Neural cell (in vitro differentiated cells): ENCODE measurements around the gene RNF128. TPM values are rescaled to one million over a fixed set of nuclear protein-coding genes. Genes with fewer than 3 reads are reported as not detected.

Experiments used
- H2AFZ ChIP-seq: fragments of 200-600, 300-800 bp; sonication (generic), shearing (Covaris generic); 2 replicates; pipeline ENCODE4 v1.6.0; 2014; ENCODE audit warnings: low read depth, mild to moderate bottlenecking, antibody characterized with exemption, low read length, moderate library complexity
- H3F3A ChIP-seq: fragments of 200-600 bp; shearing (Covaris generic); 2 replicates; pipeline ENCODE4 v1.6.1; 2016; ENCODE audit warnings: mild to moderate bottlenecking, moderate library complexity, mixed read lengths, antibody characterized with exemption, low read length; ENCODE audit not compliant: insufficient read depth, poor library complexity, severe bottlenecking
- H3K27ac ChIP-seq: fragments of 200-600, 300-800 bp; sonication (generic), shearing (Covaris generic); 2 replicates; pipeline ENCODE4 v1.5.1; 2014; ENCODE audit warnings: mild to moderate bottlenecking, low read length, moderate library complexity
- H3K27me3 ChIP-seq: fragments of 300-800, 200-600 bp; sonication (generic), shearing (Covaris generic); 2 replicates; pipeline ENCODE4 v1.6.0; 2014; ENCODE audit warnings: mild to moderate bottlenecking, low read depth, low read length, moderate library complexity; ENCODE audit not compliant: insufficient read depth
- H3K36me3 ChIP-seq: fragments of 300-800, 200-600 bp; sonication (generic), shearing (Covaris generic); 2 replicates; pipeline ENCODE4 v1.5.1; 2014; ENCODE audit warnings: mild to moderate bottlenecking, antibody characterized with exemption, low read length, moderate library complexity; ENCODE audit not compliant: insufficient read depth
- H3K4me2 ChIP-seq: fragments of 300-800, 200-600 bp; sonication (generic), shearing (Covaris generic); 2 replicates; pipeline ENCODE4 v1.6.0; 2014; ENCODE audit warnings: mild to moderate bottlenecking, low read length
- H3K4me3 ChIP-seq: fragments of 300-800, 200-600 bp; sonication (generic), shearing (Covaris generic); 2 replicates; pipeline ENCODE4 v1.5.1; 2014; ENCODE audit warnings: mild to moderate bottlenecking, low read length, moderate library complexity
- H3K79me2 ChIP-seq: fragments of 200-600 bp; shearing (Covaris generic); replicated peaks from 2 replicates; pipeline ENCODE4 v1.6.0; 2014; ENCODE audit warnings: mild to moderate bottlenecking, low read length, moderate library complexity; ENCODE audit not compliant: insufficient read depth
- H3K9ac ChIP-seq: fragments of 300-800, 200-600 bp; sonication (generic), shearing (Covaris generic); 2 replicates; pipeline ENCODE4 v1.6.1; 2016; ENCODE audit warnings: mild to moderate bottlenecking, low read length, mixed read lengths
- H3K9me2 ChIP-seq: fragments of 200-600 bp; shearing (Covaris generic); 2 replicates; pipeline ENCODE4 v1.6.1; 2016; ENCODE audit warnings: mild to moderate bottlenecking, low read length, mixed read lengths; ENCODE audit not compliant: insufficient read depth
- H3K9me3 ChIP-seq: fragments of 200-600, 300-800 bp; sonication (generic), shearing (Covaris generic); 2 replicates; pipeline ENCODE4 v1.6.1; 2016; ENCODE audit warnings: mild to moderate bottlenecking, mixed run types, low read length, moderate library complexity, mixed read lengths
- H4K20me1 ChIP-seq: fragments of 200-600 bp; shearing (Covaris generic); 2 replicates; pipeline ENCODE4 v1.6.1; 2016; ENCODE audit warnings: mild to moderate bottlenecking, mixed run types; ENCODE audit not compliant: insufficient read depth
- CTCF ChIP-seq: fragments of 450-650 bp; IDR thresholded peaks from 2 replicates; pipeline ENCODE4 v1.5.1; 2014; ENCODE audit warnings: antibody characterized with exemption, mild to moderate bottlenecking, moderate library complexity; ENCODE audit not compliant: poor library complexity, severe bottlenecking
- EP300 ChIP-seq: fragments of 450-650 bp; conservative IDR thresholded peaks from 2 replicates; pipeline ENCODE4 v1.6.1; 2014; ENCODE audit warnings: antibody characterized with exemption, mild to moderate bottlenecking, moderate library complexity; ENCODE audit not compliant: poor library complexity, severe bottlenecking
- EZH2 ChIP-seq: fragments of 200-600, 300-800 bp; shearing (Covaris generic), sonication (generic); IDR thresholded peaks from 2 replicates; pipeline ENCODE4 v1.6.1; 2014; ENCODE audit warnings: antibody characterized with exemption, low read length, borderline replicate concordance, mild to moderate bottlenecking; ENCODE audit not compliant: insufficient read depth, poor library complexity, severe bottlenecking
- MXI1 ChIP-seq: fragments of 450-650 bp; conservative IDR thresholded peaks from 2 replicates; pipeline ENCODE4 v1.6.1; 2014; ENCODE audit warnings: antibody characterized with exemption, mild to moderate bottlenecking; ENCODE audit not compliant: poor library complexity, severe bottlenecking
- POLR2AphosphoS5 ChIP-seq: IDR thresholded peaks from 2 replicates; pipeline ENCODE4 v1.6.1; 2012
- RAD21 ChIP-seq: fragments of 450-650 bp; conservative IDR thresholded peaks from 2 replicates; pipeline ENCODE4 v1.6.1; 2014; ENCODE audit warnings: antibody characterized with exemption, mild to moderate bottlenecking, moderate library complexity
- SMC3 ChIP-seq: fragments of 450-650 bp; conservative IDR thresholded peaks from 2 replicates; pipeline ENCODE4 v1.6.1; 2014; ENCODE audit warnings: antibody characterized with exemption, mild to moderate bottlenecking, moderate library complexity; ENCODE audit not compliant: poor library complexity
- TAF1 ChIP-seq: IDR thresholded peaks from 2 replicates; pipeline ENCODE4 v1.6.1; 2012; ENCODE audit warnings: low read depth
- polyA plus RNA-seq: library from polyadenylated mRNA; depleted of rRNA; stranded (reverse); fragments of >200 nt; gene quantifications from 2 replicates; pipeline ENCODE4 v1.2.3, GENCODE V29; 2014
- TF ChIP-seq, protein P1 (sequence below): IDR thresholded peaks from 2 replicates; pipeline ENCODE4 v1.6.1; 2012; ENCODE audit warnings: borderline replicate concordance

RNF128 gene
- polyA plus RNA-seq, 1 donor from 2014 or later = 0.72 TPM

GRCh38 chrX:106696502-106696901 lies 30.0 kb upstream of the RNF128 start:
- Histone ChIP-seq H3K9me3 (no peaks in the 10 kb centered on the region), H3K4me3 (no peak overlapping the region), H3F3A (no peaks in the 10 kb centered on the region), H2AFZ (no peak overlapping the region), H3K4me2 (no peak overlapping the region), H3K27me3 (no peaks in the 10 kb centered on the region), H3K36me3 (no peaks in the 10 kb centered on the region), H3K9ac (no peak overlapping the region), H3K9me2 (no peaks in the 10 kb centered on the region), H3K79me2 (no peaks in the 10 kb centered on the region), H4K20me1 (no peaks in the 10 kb centered on the region), H3K27ac (no peak overlapping the region)
- TF ChIP-seq SMC3 (no peak), EZH2 (no peak), MXI1 (no peak), POLR2AphosphoS5 (no peak)

DNA sequence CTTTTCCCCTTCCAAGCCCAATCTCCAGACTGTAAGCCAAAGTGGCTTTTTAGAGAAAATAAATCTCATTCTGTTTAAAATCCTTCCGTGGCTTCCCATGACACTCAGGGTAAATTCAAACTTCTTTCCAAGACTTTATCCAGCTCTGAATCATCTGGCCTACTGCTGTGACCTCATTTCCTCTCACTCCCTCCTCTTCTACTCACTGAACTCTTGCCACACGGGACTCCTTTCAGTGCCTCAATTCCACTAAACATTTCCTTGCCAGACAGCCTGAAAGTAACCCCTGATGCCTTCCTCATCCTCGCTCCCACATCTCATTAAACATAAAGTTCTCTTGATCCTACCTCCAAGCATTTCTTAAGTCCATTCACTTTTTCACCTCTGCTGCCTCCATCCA lies 27.8 kb upstream of the RNF128 start:
- Histone ChIP-seq H3K36me3 (no peaks in the 10 kb centered on the region), H3K79me2 (no peaks in the 10 kb centered on the region), H4K20me1 (no peaks in the 10 kb centered on the region), H3K9ac (no peak overlapping the region), H2AFZ (no peak overlapping the region), H3F3A (no peaks in the 10 kb centered on the region), H3K4me3 (no peak overlapping the region), H3K27ac (no peak overlapping the region), H3K9me3 (no peaks in the 10 kb centered on the region), H3K27me3 (no peaks in the 10 kb centered on the region), H3K4me2 (no peak overlapping the region), H3K9me2 (no peaks in the 10 kb centered on the region)
- TF ChIP-seq RAD21 = no peak
- TF ChIP-seq, protein P1, sequence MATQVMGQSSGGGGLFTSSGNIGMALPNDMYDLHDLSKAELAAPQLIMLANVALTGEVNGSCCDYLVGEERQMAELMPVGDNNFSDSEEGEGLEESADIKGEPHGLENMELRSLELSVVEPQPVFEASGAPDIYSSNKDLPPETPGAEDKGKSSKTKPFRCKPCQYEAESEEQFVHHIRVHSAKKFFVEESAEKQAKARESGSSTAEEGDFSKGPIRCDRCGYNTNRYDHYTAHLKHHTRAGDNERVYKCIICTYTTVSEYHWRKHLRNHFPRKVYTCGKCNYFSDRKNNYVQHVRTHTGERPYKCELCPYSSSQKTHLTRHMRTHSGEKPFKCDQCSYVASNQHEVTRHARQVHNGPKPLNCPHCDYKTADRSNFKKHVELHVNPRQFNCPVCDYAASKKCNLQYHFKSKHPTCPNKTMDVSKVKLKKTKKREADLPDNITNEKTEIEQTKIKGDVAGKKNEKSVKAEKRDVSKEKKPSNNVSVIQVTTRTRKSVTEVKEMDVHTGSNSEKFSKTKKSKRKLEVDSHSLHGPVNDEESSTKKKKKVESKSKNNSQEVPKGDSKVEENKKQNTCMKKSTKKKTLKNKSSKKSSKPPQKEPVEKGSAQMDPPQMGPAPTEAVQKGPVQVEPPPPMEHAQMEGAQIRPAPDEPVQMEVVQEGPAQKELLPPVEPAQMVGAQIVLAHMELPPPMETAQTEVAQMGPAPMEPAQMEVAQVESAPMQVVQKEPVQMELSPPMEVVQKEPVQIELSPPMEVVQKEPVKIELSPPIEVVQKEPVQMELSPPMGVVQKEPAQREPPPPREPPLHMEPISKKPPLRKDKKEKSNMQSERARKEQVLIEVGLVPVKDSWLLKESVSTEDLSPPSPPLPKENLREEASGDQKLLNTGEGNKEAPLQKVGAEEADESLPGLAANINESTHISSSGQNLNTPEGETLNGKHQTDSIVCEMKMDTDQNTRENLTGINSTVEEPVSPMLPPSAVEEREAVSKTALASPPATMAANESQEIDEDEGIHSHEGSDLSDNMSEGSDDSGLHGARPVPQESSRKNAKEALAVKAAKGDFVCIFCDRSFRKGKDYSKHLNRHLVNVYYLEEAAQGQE = no peak
- no peak for TF ChIP-seq CTCF
- no peak for TF ChIP-seq POLR2AphosphoS5

- Histone ChIP-seq H3K79me2 (no peaks in the 10 kb centered on the region), H3K4me2 (no peak overlapping the region), H4K20me1 (no peaks in the 10 kb centered on the region), H3K27ac (no peak overlapping the region), H3K9me2 (no peaks in the 10 kb centered on the region), H3K4me3 (no peak overlapping the region), H3K9me3 (no peaks in the 10 kb centered on the region), H3K27me3 (no peaks in the 10 kb centered on the region), H2AFZ (no peak overlapping the region), H3K36me3 (no peaks in the 10 kb centered on the region), H3K9ac (no peak overlapping the region), H3F3A (no peaks in the 10 kb centered on the region)
- no peak for TF ChIP-seq RAD21
- TF ChIP-seq EP300 = no peak
- TF ChIP-seq POLR2AphosphoS5 = no peak
- TF ChIP-seq TAF1 = no peak
- TF ChIP-seq SMC3 = no peak
Observed at GRCh38 chrX:106702636-106703035, 23.9 kb upstream of the RNF128 start.
